NCI-H187 (cell line): ENCODE measurements around the gene ZG16B.

Experiments
- DNase-seq, 2 experiments: peaks; one replicate each; lab custom pipeline; 2025; lab: John Stamatoyannopoulos, UW

ZG16B gene

DNA sequence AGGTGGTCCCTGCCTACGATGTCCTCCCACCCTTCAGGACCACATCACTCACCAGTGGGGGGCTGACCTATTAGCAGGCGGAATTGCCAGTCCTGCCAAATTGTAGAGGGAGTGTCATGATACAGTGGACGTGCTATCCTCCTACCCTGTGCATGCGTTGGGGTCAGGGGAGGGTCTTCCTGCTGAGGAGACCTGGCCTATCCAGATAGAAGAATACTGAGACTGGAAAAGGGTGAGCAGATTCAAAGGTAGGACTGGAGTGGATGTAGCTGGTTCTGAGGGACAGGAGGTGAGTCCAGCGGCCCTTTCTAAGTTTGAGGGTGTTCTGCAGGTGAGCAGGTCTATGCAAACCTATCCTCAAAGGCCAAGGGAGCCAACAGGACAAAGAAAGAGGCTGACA lies 23.8 kb upstream of the ZG16B start:
- DNase-seq: no peak

DNA sequence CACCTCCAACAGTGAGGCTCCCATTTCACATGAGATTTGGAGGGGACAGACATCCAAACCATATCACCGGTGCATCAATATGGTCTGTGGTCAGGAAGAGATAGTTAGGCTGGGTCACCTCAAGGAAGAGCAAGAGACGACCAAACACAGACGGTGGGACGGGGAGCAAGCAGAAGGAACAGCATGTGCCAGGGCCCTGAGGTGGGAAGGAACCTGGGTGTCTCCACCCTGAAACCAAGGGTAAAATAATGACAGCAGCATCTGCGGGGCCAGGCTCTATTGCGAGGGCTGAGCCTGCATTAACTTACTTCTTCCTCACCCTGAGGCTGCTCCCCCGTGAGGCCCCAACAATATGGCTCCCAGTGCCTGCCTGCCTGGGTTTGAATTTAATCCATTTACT lies 21.9 kb upstream of the ZG16B start:
- no peak for DNase-seq

DNA sequence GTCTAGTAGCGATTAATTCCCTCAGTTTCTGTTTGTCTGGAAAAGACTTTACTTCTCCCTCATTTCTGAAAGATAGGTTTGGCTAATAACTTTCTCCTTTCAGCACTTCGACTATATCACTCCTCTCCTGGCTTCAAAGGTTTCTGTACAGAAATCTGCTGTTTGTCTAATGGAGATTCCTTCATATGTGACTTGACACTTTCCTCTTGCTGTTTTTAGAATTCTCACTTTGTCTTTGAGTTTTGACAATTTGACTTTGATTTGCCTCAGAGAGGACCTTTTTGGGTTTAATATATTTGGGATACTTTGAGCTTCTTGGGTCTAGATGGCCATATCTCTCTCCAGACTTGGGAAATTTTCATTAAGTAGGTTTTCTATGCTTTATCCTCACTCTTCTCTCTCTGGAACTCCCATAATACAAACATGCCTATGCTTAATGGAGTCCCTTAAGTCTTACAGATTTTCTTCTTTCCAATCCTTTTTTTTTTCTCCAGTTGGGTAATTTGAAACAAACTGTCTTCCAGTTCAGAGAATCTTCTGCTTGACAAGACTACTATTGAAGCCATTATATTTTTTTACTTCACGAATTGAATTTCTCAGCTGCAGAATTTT lies 20.8 kb upstream of the ZG16B start:
- DNase-seq: no peak

DNA sequence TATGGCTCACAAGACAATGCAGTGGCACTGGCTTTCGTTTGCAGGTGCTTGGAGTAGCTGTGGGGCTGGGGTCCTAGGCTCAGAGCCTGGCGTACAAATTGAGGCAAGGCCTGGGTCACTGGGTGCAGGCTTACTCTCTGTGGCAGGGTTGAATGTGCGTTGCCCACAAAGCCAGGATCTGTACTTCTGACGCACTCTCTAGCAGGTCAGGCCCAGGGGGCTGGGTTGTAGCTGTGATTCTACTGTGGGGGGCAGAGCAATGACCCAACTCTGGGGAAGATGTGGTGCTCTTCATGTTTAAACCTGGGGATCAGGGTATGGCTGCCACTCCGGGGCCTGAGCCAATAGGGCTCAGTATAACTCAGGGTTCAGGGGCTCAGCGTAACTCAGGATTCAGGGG lies 19.5 kb upstream of the ZG16B start:
- no peak for DNase-seq

DNA sequence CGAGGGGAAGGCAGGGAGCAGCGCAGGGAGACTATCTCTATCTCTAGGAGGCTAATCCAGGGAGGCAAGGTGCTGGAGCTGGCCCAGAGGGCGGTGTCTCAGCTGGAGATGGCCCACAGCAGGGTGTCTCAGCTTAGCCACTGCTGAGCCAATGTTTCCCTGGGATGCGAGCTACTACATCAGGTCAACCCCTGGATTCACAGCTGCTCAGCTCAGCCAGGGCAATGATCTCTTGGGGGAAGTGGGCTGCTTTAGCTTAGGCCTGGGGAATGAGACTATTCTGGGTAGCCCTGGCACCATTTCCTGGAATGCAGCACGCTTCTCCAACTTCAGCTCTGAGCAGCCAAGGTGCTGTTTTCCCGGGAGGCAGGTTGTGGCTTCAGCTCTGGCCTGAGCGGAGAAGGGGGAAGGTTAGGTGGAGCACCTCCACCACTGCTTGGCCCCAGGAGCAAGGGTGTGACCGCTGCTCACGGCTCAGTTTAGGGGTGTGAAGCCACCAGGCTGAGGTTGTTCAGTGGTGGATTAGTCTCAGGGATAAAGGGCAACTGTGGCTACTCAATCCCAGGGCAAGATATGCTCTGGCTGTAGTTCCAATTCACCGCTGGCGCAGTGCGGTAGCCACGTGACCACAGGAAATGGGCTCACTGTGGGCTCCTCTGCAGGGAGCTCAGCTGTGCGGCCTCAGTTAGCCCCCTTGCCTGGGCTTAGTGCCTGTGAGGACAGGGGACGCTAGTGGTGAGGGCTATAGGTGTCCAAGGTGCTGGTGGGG lies 18.2 kb upstream of the ZG16B start:
- DNase-seq: no peak

DNA sequence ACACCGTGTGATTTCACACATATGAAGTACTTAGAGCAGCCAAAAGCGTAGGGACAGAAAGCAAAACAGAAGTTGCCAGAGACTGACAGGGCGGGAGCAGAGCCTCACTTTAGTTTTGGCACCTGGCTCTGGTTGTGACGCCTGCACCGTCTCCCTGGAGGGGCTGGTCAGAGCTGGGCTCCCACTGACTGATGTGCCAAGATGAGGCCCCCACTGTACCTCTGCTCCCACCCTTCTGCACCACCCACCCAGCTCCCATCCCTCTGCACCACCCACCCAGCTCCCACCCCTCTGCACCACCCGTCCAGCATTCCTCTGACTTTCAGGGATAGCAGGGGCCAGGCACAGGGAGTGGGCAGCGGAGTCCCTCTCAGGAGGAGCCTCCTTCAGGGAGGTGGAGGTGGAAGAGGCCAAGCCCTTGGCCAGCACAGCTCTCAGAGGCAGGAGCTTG lies 16.3 kb upstream of the ZG16B start:
- DNase-seq: no peak

DNA sequence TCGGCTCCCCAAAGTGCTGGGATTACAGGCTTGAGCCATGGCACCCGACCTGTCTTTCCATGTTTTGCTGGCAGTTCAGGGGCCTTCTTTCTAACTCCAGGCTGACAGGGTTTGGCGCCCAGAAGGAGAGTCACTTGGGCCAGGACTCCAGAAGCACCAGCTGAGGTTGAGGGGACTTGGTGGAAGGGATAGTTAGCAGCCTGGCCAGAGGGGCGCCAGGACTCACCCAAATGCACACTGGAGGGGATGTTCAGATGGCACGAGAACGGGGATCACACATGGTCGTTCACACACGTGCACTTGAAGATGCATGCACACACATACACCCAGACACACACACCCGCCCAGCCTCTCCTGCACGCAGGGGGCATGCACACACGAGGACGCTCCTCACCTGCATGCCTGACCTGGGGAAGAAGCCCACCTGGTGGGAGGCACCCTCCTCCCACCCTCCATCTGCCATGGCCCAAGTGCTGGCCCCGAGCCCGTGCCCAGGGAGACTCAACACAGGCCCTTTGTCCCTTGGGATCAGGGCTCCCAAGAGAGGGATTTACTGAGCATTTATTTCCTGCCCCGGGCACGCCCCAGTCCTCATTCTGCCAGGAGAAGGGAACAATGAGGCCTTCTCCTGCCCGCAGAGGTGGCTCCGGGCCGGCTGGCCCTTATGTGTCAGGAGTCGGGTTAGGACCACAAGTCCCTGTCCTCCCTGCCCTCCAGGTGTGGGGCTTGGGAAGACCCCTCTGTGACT lies 15.4 kb upstream of the ZG16B start:
- no peak for DNase-seq

DNA sequence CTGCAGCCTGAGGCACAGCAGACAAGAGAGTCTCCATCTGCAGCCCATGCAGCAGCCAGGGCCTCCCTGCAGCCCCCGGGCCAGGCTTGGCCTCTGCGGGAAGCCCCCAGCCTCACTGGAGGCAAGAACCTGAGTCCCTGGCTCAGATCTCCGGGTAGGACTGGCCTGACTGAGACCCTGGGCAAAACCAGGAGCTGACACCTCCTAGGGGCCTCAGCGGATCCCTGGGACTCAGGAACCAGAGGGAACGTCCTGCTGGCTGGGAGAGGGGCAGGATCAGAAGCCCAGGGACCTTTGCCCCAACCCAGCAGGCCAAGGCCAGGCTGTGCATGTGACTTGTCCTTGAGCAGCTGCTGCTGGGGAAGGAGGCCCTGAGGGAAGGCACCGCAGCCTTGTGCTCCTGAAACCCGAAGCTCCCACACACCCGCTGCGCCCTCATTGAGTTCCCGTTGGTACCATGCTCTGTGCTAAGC lies 14.8 kb upstream of the ZG16B start:
- DNase-seq: no peak

DNA sequence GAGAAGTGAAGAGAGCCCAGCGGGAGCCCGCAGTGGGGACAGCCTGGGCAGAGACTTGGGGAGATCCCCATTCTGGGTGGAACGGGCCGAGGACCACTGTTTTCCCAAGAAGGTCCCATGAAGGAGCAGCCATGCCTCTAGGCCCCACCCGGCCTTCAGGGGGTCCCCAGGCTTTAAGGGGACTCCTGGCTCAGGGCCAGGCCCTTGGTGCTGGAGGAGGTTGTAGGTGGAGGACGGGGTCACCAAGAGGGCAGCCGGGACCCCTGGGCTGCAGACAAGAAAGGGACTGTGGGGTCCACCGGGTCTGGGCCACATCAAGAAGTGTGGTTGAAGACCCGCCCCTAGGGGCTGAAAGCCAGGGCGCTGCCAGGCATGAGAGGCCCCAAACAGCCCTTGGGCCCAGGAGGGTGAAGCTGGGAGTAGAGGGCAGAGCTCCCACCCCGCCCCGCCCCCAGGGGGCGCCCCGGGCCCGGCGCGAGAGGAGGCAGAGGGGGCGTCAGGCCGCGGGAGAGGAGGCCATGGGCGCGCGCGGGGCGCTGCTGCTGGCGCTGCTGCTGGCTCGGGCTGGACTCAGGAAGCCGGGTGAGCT lies 13.3 kb upstream of the ZG16B start, which contains the start of gene PRSS21:
TSS of gene PRSS21 (plus strand) at position 487 of the 589 bp plus-strand sequence. CDS start at position 519, 32 bp downstream.
- DNase-seq: no peak

DNA sequence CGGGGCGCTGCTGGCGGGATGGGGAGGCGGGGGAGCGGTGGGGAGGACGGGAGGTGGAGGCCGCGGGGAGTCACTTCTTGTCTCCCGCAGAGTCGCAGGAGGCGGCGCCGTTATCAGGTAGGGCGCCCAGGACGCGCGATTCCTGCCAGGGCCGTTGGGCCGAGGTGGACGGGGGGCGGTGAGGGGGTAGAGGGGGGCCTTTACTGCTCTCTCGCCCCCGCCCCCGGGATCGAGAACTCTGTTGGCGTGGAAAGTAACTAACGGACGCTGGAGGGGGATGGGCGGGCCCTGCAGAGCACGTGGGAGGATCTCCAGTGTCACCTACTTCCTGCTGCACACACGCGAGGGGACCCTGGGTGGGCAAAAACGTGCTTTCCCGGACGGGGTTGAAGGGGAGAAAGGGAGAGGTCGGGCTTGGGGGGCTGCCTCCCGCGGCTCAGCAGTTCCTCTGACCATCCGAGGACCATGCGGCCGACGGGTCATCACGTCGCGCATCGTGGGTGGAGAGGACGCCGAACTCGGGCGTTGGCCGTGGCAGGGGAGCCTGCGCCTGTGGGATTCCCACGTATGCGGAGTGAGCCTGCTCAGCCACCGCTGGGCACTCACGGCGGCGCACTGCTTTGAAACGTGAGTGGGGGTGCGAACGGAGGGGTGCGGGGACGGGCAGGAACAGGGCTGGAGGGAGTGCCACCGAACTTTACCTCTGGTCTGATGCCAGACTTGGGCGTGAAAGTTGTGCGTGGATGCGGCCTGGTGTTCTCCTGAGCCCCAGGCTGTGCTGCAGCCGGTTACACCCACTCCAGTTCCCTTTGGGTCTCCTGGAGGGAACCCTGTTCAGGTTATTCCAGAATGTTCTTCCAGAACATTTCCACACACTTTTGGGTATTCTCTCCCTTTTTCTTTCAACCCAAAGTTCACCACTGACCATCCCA lies 12.5 kb upstream of the ZG16B start:
- DNase-seq: no peak

DNA sequence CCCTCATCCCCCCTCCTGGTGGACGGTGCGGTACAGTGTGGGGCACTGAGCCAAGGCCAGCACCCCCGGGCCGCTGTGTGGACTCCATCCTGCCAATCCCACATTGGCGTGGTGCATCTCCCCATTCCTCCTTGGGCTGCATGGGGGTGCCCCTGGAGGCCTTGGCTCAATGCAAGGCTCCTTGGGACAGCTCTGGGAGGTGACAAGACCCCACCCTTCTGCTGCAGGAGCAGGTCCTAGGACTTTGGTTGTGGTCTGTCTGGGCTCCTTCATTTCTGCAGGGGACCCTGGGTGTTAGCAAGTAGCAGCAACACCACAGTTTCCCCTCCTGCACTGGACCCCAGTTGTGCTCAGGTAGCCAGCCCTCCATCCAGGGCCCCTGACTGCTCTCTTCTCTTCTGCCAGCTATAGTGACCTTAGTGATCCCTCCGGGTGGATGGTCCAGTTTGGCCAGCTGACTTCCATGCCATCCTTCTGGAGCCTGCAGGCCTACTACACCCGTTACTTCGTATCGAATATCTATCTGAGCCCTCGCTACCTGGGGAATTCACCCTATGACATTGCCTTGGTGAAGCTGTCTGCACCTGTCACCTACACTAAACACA lies 11.7 kb upstream of the ZG16B start:
- no peak for DNase-seq

DNA sequence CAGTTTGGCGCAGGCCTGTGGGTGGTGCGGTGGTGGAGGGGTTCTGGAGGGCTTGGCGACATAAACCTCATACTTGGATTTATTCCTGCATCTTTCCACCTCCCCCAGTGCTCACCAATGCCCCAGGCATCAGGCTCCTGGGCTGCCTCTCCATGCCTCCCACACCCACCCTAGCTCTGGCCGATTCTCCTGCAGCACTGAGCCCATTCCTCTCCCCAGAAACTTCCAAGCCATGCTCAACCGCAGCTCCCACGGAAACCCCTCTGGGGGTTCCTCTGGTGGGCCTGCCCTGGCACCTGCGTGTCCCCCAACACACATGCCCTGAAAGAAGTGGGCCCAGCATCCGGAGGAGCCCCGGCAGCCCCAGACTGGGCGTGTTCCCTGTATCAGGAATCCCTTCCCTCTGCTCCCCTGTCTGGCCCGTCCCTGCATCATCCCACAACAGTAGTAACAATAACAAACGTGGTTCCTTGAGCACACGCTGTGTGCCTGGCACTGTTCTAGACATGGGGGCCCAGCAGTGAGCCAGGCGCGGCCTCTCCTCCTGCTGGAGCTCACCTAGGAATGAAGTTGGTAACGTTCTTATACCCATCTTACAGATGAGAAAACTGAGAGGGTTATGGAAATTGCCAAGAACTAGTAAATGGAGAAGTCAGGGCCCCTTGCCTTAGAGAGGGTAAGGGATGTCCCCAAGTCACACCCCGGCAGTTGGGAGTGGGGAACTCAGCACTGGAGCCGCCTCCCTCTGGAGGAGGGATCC lies 10.7 kb upstream of the ZG16B start:
- no peak for DNase-seq

DNA sequence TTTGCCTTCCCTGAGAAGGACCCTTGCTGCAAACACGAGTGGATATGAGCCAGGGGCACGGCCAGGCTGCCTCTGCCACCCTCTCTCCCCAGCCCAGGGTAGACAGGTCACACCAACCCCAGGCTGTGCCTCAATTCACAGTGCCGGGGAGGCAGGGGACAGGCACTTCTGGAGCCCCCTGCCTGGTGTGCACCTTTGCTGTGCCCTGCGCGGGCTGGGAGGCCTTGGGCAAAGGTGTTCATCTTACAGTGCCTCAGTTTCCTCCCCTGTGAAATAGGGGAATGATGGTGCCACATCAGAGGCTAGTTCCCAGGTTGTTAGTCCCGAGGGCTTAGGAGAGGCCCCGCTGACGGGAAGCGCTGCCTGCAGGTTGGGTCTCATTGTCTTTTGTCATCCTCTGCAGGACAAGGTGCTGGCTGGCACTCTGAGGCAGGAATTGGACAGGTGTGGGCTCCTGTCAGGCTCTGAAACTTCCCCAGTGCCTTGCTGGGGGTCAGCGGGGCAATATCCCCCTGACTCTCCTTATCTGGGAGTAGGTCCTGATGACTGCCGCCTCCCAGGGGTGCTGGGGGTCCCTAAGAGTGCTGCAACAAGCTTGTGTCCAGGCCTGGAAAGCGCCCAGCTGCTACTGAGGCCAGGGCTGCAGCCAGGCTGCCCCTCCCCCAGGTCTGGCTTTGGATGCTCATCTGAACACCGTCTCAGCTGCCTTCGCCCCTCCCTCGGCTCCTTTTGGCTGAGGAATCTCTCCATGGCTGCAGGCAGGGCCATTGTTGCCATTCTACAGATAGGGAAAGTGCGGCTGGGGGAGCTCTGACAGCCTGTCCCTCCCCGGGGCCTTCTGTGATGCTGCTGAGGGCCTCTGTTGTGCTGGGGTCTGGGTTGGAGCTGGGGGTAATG lies 9.9 kb upstream of the ZG16B start:
- DNase-seq: no peak

DNA sequence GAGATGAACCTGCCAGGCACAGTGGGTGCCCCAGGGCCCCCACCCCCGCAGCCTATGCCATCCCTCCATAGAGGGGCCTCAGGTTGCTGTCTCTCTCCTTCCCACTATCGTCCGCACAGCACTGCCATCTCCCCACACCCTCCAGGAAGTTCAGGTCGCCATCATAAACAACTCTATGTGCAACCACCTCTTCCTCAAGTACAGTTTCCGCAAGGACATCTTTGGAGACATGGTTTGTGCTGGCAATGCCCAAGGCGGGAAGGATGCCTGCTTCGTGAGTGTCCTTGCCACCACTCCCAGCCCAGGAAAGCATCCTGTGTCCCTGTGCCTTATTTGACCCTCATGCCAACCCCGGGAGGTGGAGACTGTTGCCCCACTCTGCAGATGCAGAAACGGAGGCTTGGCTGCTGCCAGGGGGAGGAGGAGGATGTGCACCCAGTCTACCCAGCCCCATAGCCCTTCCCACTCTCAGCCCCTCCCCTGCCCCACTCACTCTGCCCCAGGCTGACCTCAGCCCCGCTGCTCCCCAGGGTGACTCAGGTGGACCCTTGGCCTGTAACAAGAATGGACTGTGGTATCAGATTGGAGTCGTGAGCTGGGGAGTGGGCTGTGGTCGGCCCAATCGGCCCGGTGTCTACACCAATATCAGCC lies 9.1 kb upstream of the ZG16B start:
- DNase-seq: no peak

DNA sequence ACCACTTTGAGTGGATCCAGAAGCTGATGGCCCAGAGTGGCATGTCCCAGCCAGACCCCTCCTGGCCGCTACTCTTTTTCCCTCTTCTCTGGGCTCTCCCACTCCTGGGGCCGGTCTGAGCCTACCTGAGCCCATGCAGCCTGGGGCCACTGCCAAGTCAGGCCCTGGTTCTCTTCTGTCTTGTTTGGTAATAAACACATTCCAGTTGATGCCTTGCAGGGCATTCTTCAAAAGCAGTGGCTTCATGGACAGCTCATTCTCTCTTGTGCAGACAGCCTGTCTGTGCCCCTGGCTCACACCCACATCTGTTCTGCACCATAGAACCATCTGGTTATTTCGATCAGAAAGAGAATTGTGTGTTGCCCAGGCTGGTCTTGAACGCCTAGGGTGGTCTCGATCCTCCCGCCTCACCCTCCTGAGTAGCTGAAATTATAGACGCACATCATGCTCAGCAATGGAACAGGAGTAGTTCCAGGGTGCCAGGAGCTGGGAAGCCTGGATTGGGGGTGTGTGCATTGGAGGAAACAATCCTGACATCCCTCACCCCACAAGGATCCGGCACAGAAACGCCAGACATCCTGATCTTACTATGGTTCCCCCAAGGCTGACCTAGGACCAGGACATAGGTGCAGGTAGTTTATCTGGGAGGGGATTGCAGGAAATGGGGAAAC lies 8.5 kb upstream of the ZG16B start:
- DNase-seq: no peak

DNA sequence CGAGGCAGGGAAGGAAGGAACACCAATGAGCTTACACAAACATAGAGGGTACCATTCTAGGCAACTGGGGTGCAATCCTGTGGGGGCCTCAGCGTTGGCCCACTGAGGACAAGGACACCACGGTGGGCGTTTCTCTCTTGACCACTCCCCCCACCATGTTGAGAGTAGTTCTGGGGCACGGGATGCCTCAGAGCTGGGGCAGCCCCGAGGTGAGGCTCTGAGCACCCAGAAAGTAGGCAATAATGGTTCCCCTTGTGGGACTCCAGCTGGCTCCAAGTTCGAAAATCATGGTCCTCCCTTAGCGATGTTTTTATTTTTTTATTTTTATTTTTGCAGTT lies 8.0 kb upstream of the ZG16B start:
- DNase-seq: no peak

DNA sequence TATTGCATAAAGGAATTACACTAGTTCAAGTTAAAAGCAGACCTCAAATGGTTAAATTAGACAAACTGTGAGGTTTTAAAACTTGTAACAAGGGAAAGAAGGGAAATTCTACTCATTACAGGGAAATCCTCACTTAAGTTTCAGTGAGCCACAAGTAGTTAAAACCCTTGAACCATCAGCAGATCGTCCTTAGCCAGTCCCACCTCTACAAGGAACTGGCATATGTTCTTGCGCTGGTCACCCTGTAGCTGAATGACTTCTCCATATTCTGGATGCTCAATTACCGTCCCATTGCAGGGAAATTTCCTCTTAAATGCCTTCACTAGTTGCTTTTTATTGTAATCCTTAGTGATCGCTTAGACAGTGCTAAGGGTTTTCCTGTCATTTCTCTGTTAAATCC lies 7.6 kb upstream of the ZG16B start:
- no peak for DNase-seq

DNA sequence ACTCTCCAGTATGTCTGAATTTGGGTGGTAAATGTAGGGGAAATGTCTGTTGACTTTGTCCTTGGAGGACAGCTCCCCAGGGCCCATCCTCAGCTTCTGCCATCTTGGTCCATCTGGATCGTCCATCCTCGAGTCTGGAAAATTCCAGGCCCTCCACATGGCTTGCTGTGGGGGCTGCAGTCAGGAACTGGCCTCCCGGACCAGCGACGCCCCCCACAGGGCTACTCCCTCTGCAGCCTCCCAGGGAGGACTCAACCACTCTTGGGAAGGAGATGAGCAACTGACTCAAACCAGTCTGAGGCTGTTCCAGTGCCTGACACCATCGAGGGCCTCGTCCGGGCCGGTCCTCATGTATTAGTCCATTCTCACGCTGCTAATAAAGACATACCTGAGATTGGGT lies 5.5 kb upstream of the ZG16B start:
- no peak for DNase-seq
